Measurements from ENCODE around the gene ZSCAN5A. TPM values are rescaled to one million over a fixed set of nuclear protein-coding genes. Genes with fewer than 3 reads are reported as not detected.
A peak's percentile ranks its signal among the peaks of the same experiment; 100 is the strongest.
"Not testable (repeated sequence)": the region's sequence is repeated elsewhere in the genome, so short reads cannot be mapped to it uniquely, and the experiment has no call there.

ZSCAN5A gene
- polyA plus RNA-seq, 10 donors = 5.1 to 9.2 (median 7.0) TPM

GRCh38 chr19:56273563-56274117 is 41.0 kb downstream of the ZSCAN5A start:
- peak in 1 of 3 donors; percentile 14 for DNase-seq

- no peak for DNase-seq
Measured at GRCh38 chr19:56272161-56272798, 42.4 kb downstream of the ZSCAN5A start, which contains the start of gene EDDM13. Gene EDDM13 (plus strand): TSS chr19:56272748. CDS start chr19:56272835, 87 bp downstream.

GRCh38 chr19:56271151-56271550 is 43.5 kb downstream of the ZSCAN5A start:
- no peak for DNase-seq

GRCh38 chr19:56270676-56271075 is 44.0 kb downstream of the ZSCAN5A start:
- DNase-seq = no peak

- no peak for DNase-seq
Measured at GRCh38 chr19:56269348-56269747, 45.3 kb downstream of the ZSCAN5A start.

- DNase-seq = no peak
Measured at GRCh38 chr19:56266051-56266450, 48.6 kb downstream of the ZSCAN5A start.

GRCh38 chr19:56263319-56263718 is 51.3 kb downstream of the ZSCAN5A start:
- no peak for DNase-seq

- DNase-seq = not testable (repeated sequence)
Measured at GRCh38 chr19:56261932-56262331, 52.7 kb downstream of the ZSCAN5A start.

GRCh38 chr19:56261145-56261544 is 53.5 kb downstream of the ZSCAN5A start:
- DNase-seq = no peak

- DNase-seq = no peak
Measured at GRCh38 chr19:56258272-56258671, 56.4 kb downstream of the ZSCAN5A start.

- DNase-seq = peak; percentile 39 to 64 (median 40)
Measured at GRCh38 chr19:56253737-56254136, 60.9 kb downstream of the ZSCAN5A start.

GRCh38 chr19:56252699-56253422 is 61.8 kb downstream of the ZSCAN5A start:
- peak; percentile 33 to 58 (median 42) for DNase-seq

GRCh38 chr19:56248736-56249338 is 65.8 kb downstream of the ZSCAN5A start:
- DNase-seq = not testable (repeated sequence)

- not testable (repeated sequence) for DNase-seq
Measured at GRCh38 chr19:56245764-56246163, 68.9 kb downstream of the ZSCAN5A start.

GRCh38 chr19:56245121-56245740 is 69.4 kb downstream of the ZSCAN5A start:
- DNase-seq = peak in 1 of 3 donors; percentile 7

GRCh38 chr19:56223481-56223880 is 91.2 kb downstream of the ZSCAN5A start:
- DNase-seq = no peak

GRCh38 chr19:56222901-56223300 is 91.7 kb downstream of the ZSCAN5A start:
- DNase-seq = no peak

GRCh38 chr19:56221851-56222250 is 92.8 kb downstream of the ZSCAN5A start:
- no peak for DNase-seq

- DNase-seq = peak in 1 of 3 donors; percentile 6
Measured at GRCh38 chr19:56221442-56221841, 93.2 kb downstream of the ZSCAN5A start.

- no peak for DNase-seq
Measured at GRCh38 chr19:56218961-56219360, 95.7 kb downstream of the ZSCAN5A start.

- peak in 2 of 3 donors; percentile 21 to 55 for DNase-seq
Measured at GRCh38 chr19:56217039-56217949, 97.3 kb downstream of the ZSCAN5A start.
